H9 (cell line): ENCODE measurements around the gene GADD45GIP1. TPM values are rescaled to one million over a fixed set of nuclear protein-coding genes. Genes with fewer than 3 reads are reported as not detected.
A peak's percentile ranks its signal among the peaks of the same experiment; 100 is the strongest.

Experiments used
- DNase-seq: peaks from one replicate; pipeline ENCODE4 v3.0.0-alpha.2; 2017
- H2AFZ ChIP-seq: one replicate; pipeline ENCODE4 v1.6.1; 2013; ENCODE audit warnings: mild to moderate bottlenecking, low read length, control low read depth, moderate library complexity
- H2AK5ac ChIP-seq: 2 replicates; pipeline ENCODE4 v1.6.1; 2013; ENCODE audit warnings: low read length, control low read depth, mixed read lengths; ENCODE audit not compliant: insufficient read length
- H2BK120ac ChIP-seq: one replicate; pipeline ENCODE4 v1.6.1; 2013; ENCODE audit warnings: low read depth, mild to moderate bottlenecking, low read length, control low read depth, inconsistent platforms; ENCODE audit not compliant: poor library complexity, severe bottlenecking
- H2BK12ac ChIP-seq: 2 replicates; pipeline ENCODE4 v1.6.1; 2013; ENCODE audit warnings: low read length, control low read depth, mixed read lengths, low read depth; ENCODE audit not compliant: insufficient read length
- H2BK15ac ChIP-seq: 2 replicates; pipeline ENCODE4 v1.6.1; 2013; ENCODE audit warnings: low read depth, low read length, control low read depth
- H2BK20ac ChIP-seq: one replicate; pipeline ENCODE4 v1.6.1; 2013; ENCODE audit warnings: low read depth, mild to moderate bottlenecking, low read length, control low read depth, inconsistent platforms; ENCODE audit not compliant: poor library complexity, severe bottlenecking
- H2BK5ac ChIP-seq: 2 replicates; pipeline ENCODE4 v1.6.1; 2013; ENCODE audit warnings: low read length, control low read depth, mixed read lengths; ENCODE audit not compliant: insufficient read length
- H3K14ac ChIP-seq: 2 replicates; pipeline ENCODE4 v1.6.1; 2013; ENCODE audit warnings: low read length, control low read depth; ENCODE audit not compliant: insufficient read depth
- H3K18ac ChIP-seq: 2 replicates; pipeline ENCODE4 v1.6.1; 2013; ENCODE audit warnings: low read depth, mild to moderate bottlenecking, mixed read lengths, low read length, control low read depth; ENCODE audit not compliant: insufficient read length
- H3K23ac ChIP-seq: 2 replicates; pipeline ENCODE4 v1.6.1; 2013; ENCODE audit warnings: low read length, control low read depth, mixed read lengths, low read depth; ENCODE audit not compliant: insufficient read length
- H3K23me2 ChIP-seq: 2 replicates; pipeline ENCODE4 v1.6.1; 2013; ENCODE audit warnings: low read depth, mild to moderate bottlenecking, mixed read lengths, low read length, control low read depth; ENCODE audit not compliant: insufficient read length, poor library complexity, severe bottlenecking
- H3K27ac ChIP-seq: 2 replicates; pipeline ENCODE4 v1.5.1; 2013; ENCODE audit warnings: low read length, control low read depth, mixed read lengths, low read depth; ENCODE audit not compliant: insufficient read length
- H3K27me3 ChIP-seq: 2 replicates; pipeline ENCODE4 v1.6.1; 2013; ENCODE audit warnings: low read length, control low read depth, inconsistent platforms; ENCODE audit not compliant: insufficient read depth
- H3K4ac ChIP-seq: 2 replicates; pipeline ENCODE4 v1.6.1; 2013; ENCODE audit warnings: low read depth, mild to moderate bottlenecking, control low read depth, inconsistent platforms, low read length, moderate library complexity
- H3K4me1 ChIP-seq: 2 replicates; pipeline ENCODE4 v1.6.1; 2013; ENCODE audit warnings: low read length, control low read depth, inconsistent platforms; ENCODE audit not compliant: insufficient read depth
- H3K4me2 ChIP-seq: 2 replicates; pipeline ENCODE4 v1.6.1; 2013; ENCODE audit warnings: low read length, control low read depth, mixed read lengths; ENCODE audit not compliant: insufficient read length, insufficient read depth
- H3K56ac ChIP-seq: 2 replicates; pipeline ENCODE4 v1.6.1; 2013; ENCODE audit warnings: low read depth, mild to moderate bottlenecking, mixed read lengths, low read length, control low read depth; ENCODE audit not compliant: insufficient read length
- H3K79me1 ChIP-seq: 2 replicates; pipeline ENCODE4 v1.6.1; 2013; ENCODE audit warnings: low read depth, mild to moderate bottlenecking, moderate library complexity, low read length, control low read depth, inconsistent platforms; ENCODE audit not compliant: insufficient read depth, poor library complexity, severe bottlenecking
- H3K79me2 ChIP-seq: 2 replicates; pipeline ENCODE4 v1.6.1; 2013; ENCODE audit warnings: low read length, control low read depth, inconsistent platforms; ENCODE audit not compliant: insufficient read depth
- H3K9ac ChIP-seq: 2 replicates; pipeline ENCODE4 v1.6.1; 2013; ENCODE audit warnings: low read length, control low read depth, mixed read lengths; ENCODE audit not compliant: insufficient read length; ENCODE audit errors: extremely low read depth
- H3K9me3 ChIP-seq: one replicate; pipeline ENCODE4 v1.6.1; 2013; ENCODE audit warnings: low read depth, low read length, inconsistent platforms; ENCODE audit not compliant: control insufficient read depth
- H3T11ph ChIP-seq: one replicate; pipeline ENCODE4 v1.6.1; 2013; ENCODE audit warnings: mild to moderate bottlenecking, low read length, control low read depth, inconsistent platforms
- H4K20me1 ChIP-seq: one replicate; pipeline ENCODE4 v1.6.1; 2013; ENCODE audit not compliant: control insufficient read depth, insufficient read length, insufficient read depth
- H4K5ac ChIP-seq: 2 replicates; pipeline ENCODE4 v1.6.1; 2013; ENCODE audit warnings: low read depth, mild to moderate bottlenecking, mixed read lengths, low read length, control low read depth; ENCODE audit not compliant: insufficient read length
- H4K8ac ChIP-seq: replicated peaks from 2 replicates; pipeline ENCODE4 v1.6.1; 2013; ENCODE audit warnings: low read length, control low read depth, mixed read lengths, low read depth; ENCODE audit not compliant: insufficient read length
- H4K91ac ChIP-seq: 2 replicates; pipeline ENCODE4 v1.6.1; 2013; ENCODE audit warnings: low read depth, mild to moderate bottlenecking, moderate library complexity, mixed read lengths, low read length, control low read depth; ENCODE audit not compliant: insufficient read length
- H3K27ac Mint-ChIP-seq, 3 experiments: 2 replicates in 2 of 3; 3 replicates in 1 of 3; pipeline ENCODE4 v1.8.0; 2020 to 2021; ENCODE audit warnings: mixed read lengths in 3 of 3, mild to moderate bottlenecking in 1 of 3, moderate library complexity in 1 of 3
- H3K27me3 Mint-ChIP-seq: 2 replicates; pipeline ENCODE4 v1.8.0; 2021; ENCODE audit warnings: low read depth, mild to moderate bottlenecking, moderate library complexity, mixed read lengths
- H3K36me3 Mint-ChIP-seq, 3 experiments: 2 replicates in 2 of 3; 3 replicates in 1 of 3; pipeline ENCODE4 v1.8.0; 2020 to 2021; ENCODE audit warnings: low read depth in 3 of 3, mixed read lengths in 3 of 3; ENCODE audit not compliant: insufficient read depth in 1 of 3
- H3K4me1 Mint-ChIP-seq, 2 experiments: 2 replicates each; pipeline ENCODE4 v1.8.0; 2020; ENCODE audit warnings: mixed read lengths in 2 of 2
- H3K4me3 Mint-ChIP-seq, 2 experiments: 2 replicates in 1 of 2; 3 replicates in 1 of 2; pipeline ENCODE4 v1.8.0; 2020 to 2021; ENCODE audit warnings: mild to moderate bottlenecking in 2 of 2, mixed read lengths in 2 of 2, moderate library complexity in 1 of 2
- H3K9me3 Mint-ChIP-seq, 2 experiments: 2 replicates in 1 of 2; 3 replicates in 1 of 2; pipeline ENCODE4 v1.8.0; 2020; ENCODE audit warnings: mild to moderate bottlenecking in 2 of 2, mixed read lengths in 2 of 2, moderate library complexity in 1 of 2
- CTCF ChIP-seq: fragments of 200-600 bp; sonication (generic); conservative IDR thresholded peaks from 3 replicates; pipeline ENCODE4 v1.8.0; 2021; ENCODE audit warnings: antibody characterized with exemption, mild to moderate bottlenecking
- WGBS: extraction: QIAGEN DNeasy Blood & Tissue Kit; methylation state at CpG from one replicate; pipeline ENCODE4 v1.1.7; 2013; ENCODE audit warnings: missing lambda C conversion rate, low lambda C conversion rate, mixed read lengths; ENCODE audit not compliant: insufficient read length; ENCODE audit errors: extremely low coverage; 5-methylcytosine and 5-hydroxymethylcytosine counted together
- total RNA-seq: library from RNA; stranded (reverse); gene quantifications from 2 replicates; pipeline ENCODE4 v1.2.1, GENCODE V29; 2021

Gene GADD45GIP1
- total RNA-seq, 1 experiment from 2014 or later = 44.5 TPM

- Histone ChIP-seq H2BK5ac (no peak overlapping the region), H3K9ac (no peak overlapping the region), H2AFZ (no peak overlapping the region), H3K4me1 (peaks cover 4% of the 10 kb centered on the region; the same call in 1 of the 2 replicates), H3K4me2 (peak overlapping the region; percentile 15), H2BK15ac (no peak overlapping the region), H2BK12ac (no peak overlapping the region), H3K14ac (peak overlapping the region; percentile 24; the same call in 1 of the 2 replicates), H3K9me3 (no peaks in the 10 kb centered on the region), H3K23me2 (no peaks in the 10 kb centered on the region), H3K23ac (no peak overlapping the region), H3K27me3 (peaks cover 2% of the 10 kb centered on the region; the same call in 1 of the 2 replicates), H3T11ph (no peak overlapping the region), H3K56ac (no peak overlapping the region), H3K27ac (no peak overlapping the region), H2BK20ac (no peak overlapping the region), H4K8ac (no peak overlapping the region), H3K18ac (peak overlapping the region; percentile 33), H4K91ac (no peak overlapping the region), H2AK5ac (no peak overlapping the region), H4K20me1 (no peaks in the 10 kb centered on the region), H4K5ac (no peak overlapping the region), H2BK120ac (no peak overlapping the region), H3K4ac (no peak overlapping the region; the same call in 1 of the 2 replicates), H3K79me1 (no peaks in the 10 kb centered on the region), H3K79me2 (no peaks in the 10 kb centered on the region)
- Mint-ChIP-seq H3K27me3 (peaks cover 14% of the 10 kb centered on the region), H3K36me3 (no peaks in the 10 kb centered on the region), H3K9me3 (no peaks in the 10 kb centered on the region; a peak in 1 of 5 replicates), H3K4me1 (peaks cover 20 to 25% of the 10 kb centered on the region in 2 experiments), H3K4me3 (peak overlapping the region; percentile 24 to 69; a peak in 4 of 5 replicates), H3K27ac (peak overlapping the region; percentile 69 to 99 (median 96); a peak in 6 of 7 replicates)
- WGBS = no CpG with 5 or more reads among the region's 22 CpGs
- TF ChIP-seq CTCF = no peak
- peak; percentile 71 for DNase-seq
These were observed 43.9 kb downstream of the GADD45GIP1 start for GRCh38 chr19:12913011-12913561.
